Astrocyte of the cerebellum (primary cell): ENCODE results near the gene BCAT1.
A peak's percentile ranks its signal among the peaks of the same experiment; 100 is the strongest.

Experiments
- DNase-seq: peaks from one replicate; pipeline ENCODE4 v3.0.0-alpha.2; 2011; ENCODE audit warnings: low read depth
- H3K4me3 ChIP-seq: 2 replicates; pipeline ENCODE4 v1.5.1; 2011; ENCODE audit warnings: mild to moderate bottlenecking, low read depth, low read length, moderate library complexity
- in situ Hi-C: cut with HindIII; loops from 2 replicates; pipeline ENCODE4 v1.10.0; 2017; ENCODE audit warnings: low sequenced_read_pairs
- TF ChIP-seq, protein P1 (sequence below): IDR thresholded peaks from 2 replicates; pipeline ENCODE4 v1.5.1; 2012; ENCODE audit warnings: low read length, low read depth, moderate library complexity, mild to moderate bottlenecking; ENCODE audit errors: missing control alignments

The BCAT1 gene

DNA sequence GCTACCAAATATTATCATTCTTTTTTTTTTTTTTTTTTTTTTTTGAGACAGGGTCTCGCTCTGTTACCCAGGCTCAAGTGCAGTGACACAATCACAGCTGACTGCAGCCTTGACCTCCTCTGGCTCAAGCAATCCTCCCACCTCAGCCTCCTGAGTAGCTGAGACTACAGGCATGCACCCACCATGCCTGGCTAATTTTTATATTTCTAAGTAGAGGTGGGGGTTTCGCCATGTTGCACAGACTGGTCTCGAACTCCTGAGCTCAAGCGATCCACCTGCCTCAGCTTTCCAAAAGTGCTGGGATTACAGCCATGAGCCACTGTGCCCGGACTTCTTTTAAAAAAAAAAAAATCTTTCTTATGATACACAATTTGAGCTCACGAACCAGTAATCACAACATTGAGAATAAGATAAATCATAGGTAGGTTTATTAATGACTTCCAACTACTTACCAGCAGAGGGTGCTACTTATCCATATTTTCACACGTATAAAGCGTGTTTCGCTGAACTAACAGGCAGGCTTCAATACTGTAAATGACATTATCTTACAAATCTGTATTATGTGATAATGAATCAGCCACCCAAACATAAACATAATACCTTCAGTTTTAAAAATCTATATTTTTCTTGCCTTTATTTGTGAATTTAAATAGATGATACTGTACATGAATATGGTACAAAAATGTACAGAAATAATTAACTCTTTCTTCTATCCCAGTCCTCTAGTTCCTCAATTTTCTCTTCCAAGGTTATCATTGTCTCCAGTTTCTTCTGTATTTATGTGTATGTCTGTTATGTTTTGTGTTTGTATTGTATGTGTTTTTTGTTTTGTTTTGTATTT is 42.5 kb upstream of the BCAT1 start:
- in situ Hi-C loops, result loop anchor here (10.0 kb wide), 1 partner anchor 163 kb away; no protein-coding TSS in a partner anchor
- TF ChIP-seq, protein P1, sequence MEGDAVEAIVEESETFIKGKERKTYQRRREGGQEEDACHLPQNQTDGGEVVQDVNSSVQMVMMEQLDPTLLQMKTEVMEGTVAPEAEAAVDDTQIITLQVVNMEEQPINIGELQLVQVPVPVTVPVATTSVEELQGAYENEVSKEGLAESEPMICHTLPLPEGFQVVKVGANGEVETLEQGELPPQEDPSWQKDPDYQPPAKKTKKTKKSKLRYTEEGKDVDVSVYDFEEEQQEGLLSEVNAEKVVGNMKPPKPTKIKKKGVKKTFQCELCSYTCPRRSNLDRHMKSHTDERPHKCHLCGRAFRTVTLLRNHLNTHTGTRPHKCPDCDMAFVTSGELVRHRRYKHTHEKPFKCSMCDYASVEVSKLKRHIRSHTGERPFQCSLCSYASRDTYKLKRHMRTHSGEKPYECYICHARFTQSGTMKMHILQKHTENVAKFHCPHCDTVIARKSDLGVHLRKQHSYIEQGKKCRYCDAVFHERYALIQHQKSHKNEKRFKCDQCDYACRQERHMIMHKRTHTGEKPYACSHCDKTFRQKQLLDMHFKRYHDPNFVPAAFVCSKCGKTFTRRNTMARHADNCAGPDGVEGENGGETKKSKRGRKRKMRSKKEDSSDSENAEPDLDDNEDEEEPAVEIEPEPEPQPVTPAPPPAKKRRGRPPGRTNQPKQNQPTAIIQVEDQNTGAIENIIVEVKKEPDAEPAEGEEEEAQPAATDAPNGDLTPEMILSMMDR, result peak; percentile 28
- no peak overlapping the region for H3K4me3 ChIP-seq
- DNase-seq, result peak; percentile 33

DNA sequence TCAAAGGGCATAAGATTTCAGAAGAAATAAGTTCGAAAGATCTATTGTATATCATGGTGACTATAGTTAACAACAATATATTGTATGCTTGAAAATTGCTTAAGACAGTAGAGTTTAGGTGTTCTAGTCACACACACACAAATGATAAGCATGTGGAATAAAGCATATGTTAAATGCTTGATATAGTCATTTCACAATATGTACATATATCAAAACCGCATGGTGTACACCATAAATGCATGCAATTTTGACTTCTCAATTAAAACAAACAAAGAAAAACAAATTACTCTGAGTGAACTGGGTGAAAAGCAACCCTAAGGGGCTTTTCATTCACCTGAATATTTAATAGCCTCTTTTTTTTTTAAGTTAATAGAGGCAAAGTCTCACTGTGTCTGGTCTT is 40.3 kb upstream of the BCAT1 start:
- TF ChIP-seq, protein P1, result no peak
- in situ Hi-C loops, result no loop called here

DNA sequence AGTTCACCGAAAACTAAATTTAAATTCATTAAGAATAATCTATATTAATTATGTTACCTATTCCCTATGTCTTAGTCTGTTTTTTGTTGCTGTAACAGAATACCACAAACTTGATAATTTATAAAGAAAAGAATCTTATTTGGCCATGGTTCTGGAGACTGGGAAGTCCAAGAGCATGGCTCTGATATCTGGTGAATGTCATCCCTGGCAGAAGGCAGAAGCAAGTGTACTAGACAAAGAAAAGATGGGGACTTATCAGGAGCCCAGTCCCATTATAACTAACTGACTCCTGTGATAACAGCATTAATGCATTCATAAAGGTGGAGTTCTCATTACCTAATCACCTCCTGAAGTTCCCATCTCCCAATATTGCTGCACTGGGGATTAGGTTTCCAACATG is 33.3 kb upstream of the BCAT1 start:
- in situ Hi-C loops, result no loop called here
- TF ChIP-seq, protein P1, result no peak
- DNase-seq, result no peak
- no peak overlapping the region for H3K4me3 ChIP-seq

More for the DNA sequence above, 40.3 kb upstream of the BCAT1 start:
- no peak for DNase-seq
- H3K4me3 ChIP-seq, result no peak overlapping the region

DNA sequence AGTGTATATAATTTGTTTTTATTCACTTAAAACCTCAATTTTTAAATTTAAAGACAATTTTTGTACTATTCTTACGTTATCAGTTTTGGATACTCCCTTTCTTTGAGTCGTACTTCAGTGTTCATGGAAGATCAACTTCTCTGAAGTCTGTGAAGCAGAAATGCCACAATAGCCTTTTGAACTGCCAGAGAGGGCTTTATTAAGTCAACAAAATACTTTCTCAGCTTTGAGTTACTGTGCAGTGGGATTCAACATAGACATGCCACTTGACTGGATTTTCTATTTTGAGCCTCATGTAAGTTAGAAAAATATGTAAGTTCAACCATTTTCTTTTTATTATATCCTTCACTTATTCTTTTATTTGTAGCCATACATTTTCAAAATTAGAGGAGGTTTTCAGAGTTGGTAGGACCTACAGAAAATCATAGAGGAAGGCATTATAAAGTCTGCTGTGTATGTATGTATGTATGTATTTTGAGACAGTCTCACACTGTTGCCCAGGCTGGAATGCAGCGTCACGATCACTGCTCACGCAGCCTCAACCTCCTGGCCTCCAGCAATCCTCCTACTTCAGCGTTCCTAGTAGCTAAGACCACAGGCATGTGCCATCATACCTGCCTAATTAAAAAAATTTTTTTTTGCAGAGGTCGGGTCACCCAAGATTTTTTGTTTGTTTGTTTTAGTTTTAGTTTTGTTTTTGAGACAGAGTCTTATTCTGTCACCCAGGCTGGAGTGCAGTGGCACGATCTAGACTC is 31.3 kb upstream of the BCAT1 start:
- TF ChIP-seq, protein P1, result no peak
- DNase-seq, result no peak
- H3K4me3 ChIP-seq, result no peak overlapping the region
- in situ Hi-C loops, result no loop called here

DNA sequence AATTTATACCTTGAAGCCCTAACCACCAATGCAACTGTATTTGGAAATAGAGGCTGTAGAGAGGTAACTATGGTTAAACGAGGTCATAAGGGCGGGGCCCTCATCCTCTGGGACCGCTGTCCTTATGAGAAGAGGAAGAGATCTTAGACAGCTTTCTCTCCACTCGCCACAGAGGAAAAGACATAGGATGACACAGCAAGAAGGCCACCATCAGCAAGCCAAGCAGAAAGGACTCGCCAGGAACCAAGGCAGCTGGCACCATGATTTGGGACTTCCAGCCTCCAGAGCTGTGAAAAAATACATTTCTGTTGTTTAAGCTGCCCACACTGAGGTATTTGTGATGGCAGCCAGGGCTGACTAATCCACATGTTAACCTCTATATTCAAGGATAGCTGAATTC is 30.4 kb upstream of the BCAT1 start:
- no peak for DNase-seq
- no peak overlapping the region for H3K4me3 ChIP-seq
- in situ Hi-C loops, result no loop called here
- TF ChIP-seq, protein P1, result no peak

DNA sequence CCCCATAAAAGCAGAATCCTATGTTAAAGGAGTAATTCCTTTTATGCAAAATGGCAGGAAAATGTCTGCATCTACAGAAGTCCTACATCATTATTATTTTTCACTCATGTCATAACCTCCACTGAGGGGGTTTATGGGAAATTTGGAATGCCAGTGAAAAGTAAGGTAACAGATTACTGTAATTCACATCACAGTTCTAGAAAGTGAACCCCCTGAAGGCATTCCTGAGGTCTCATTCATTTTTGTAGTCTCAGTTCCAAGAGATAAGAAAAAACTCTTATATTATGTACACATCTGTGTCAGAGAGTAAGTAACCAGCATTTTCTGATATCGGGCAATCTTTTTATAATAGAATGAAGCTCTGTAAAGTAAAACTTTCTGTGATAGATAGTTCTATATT is 28.8 kb upstream of the BCAT1 start:
- no peak for DNase-seq
- TF ChIP-seq, protein P1, result no peak
- in situ Hi-C loops, result no loop called here
- H3K4me3 ChIP-seq, result no peak overlapping the region
